ENCODE measurements around the gene PAGR1.

DNA sequence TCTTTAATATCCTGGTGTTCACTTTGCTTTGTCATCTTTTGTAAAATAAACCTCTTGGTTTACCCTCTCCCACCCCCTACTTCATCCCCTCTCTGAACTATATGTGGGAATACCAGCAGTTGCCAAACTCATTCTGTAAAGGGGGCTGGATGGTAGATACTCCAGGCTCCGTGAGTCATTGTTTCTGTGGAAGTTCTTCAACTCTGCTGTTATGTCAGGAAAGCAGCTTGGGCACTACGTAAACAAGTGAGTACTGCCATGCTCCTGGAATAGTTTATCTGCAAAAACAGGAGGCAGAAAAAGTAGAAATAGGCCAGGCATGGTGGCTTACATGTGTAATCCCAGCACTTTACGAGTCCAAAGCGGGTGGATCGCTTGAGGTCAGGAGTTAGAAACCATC lies 21.9 kb downstream of the PAGR1 start:
- TF ChIP-seq CBX5 (IDR thresholded peaks at IDR 0.05; ENCODE audit: low read depth) (no peak), YBX1 (IDR thresholded peaks at IDR 0.05) (no peak), ASH2L (IDR thresholded peaks at IDR 0.05; ENCODE audit: borderline replicate concordance, low read depth) (no peak), POLR2A (IDR thresholded peaks at IDR 0.05; ENCODE audit: low read depth, low read length) (no peak), SPI1 (IDR thresholded peaks at IDR 0.05; ENCODE audit: borderline replicate concordance, insufficient read depth, low read depth, low read length) (no peak)
- TF ChIP-seq, protein P1, sequence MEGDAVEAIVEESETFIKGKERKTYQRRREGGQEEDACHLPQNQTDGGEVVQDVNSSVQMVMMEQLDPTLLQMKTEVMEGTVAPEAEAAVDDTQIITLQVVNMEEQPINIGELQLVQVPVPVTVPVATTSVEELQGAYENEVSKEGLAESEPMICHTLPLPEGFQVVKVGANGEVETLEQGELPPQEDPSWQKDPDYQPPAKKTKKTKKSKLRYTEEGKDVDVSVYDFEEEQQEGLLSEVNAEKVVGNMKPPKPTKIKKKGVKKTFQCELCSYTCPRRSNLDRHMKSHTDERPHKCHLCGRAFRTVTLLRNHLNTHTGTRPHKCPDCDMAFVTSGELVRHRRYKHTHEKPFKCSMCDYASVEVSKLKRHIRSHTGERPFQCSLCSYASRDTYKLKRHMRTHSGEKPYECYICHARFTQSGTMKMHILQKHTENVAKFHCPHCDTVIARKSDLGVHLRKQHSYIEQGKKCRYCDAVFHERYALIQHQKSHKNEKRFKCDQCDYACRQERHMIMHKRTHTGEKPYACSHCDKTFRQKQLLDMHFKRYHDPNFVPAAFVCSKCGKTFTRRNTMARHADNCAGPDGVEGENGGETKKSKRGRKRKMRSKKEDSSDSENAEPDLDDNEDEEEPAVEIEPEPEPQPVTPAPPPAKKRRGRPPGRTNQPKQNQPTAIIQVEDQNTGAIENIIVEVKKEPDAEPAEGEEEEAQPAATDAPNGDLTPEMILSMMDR (IDR thresholded peaks at IDR 0.05 in 2 of 3, conservative IDR thresholded peaks at IDR 0.05 in 1 of 3; ENCODE audit: control insufficient read depth in 2 of 3, extremely low read depth in 1 of 3, insufficient read depth in 1 of 3, low read depth in 3 of 3, low read length in 3 of 3): no peak
